GM21825 (cell line): ENCODE measurements around the gene SEMA6B.
"Not testable (repeated sequence)": the region's sequence is repeated elsewhere in the genome, so short reads cannot be mapped to it uniquely, and the experiment has no call there.

ENCODE experiments used
- ATAC-seq: cut with Tn5 transposase; IDR thresholded peaks from one replicate; pipeline ENCODE4 v1.9.1; 2021; ENCODE audit warnings: mild to moderate bottlenecking, moderate library complexity; ENCODE audit not compliant: unreplicated experiment

Gene SEMA6B

DNA sequence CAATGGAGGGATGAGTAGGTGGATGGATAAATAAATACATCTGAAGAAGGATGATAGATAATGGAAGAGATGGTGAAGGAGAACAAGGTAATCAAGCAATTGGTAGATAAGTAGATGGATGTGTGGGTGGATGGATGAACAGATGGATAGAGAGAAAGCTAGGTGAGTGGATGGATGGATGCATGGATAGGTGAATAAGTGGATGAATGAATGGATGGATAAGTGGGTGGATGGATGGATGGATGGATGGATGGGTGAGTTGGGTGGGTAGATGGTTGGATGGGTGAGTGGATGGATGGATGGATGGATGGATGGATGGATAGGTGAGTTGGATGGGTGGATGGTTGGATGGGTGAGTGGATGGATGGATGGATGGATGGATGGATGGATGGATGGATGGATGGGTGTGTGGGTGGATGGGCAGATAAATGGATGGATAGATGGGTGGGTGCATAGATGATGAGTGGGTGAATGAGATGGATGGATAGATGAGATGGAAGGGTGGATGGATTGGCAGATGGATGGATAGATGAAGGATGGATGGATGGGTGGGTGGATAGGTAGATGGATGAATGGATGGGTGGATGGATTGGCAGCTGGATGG is 6.3 kb downstream of the SEMA6B start:
- ATAC-seq: no peak

GRCh38 chr19:4552525-4552819 is 7.0 kb downstream of the SEMA6B start:
- no peak for ATAC-seq

GRCh38 chr19:4550479-4551050 is 8.9 kb downstream of the SEMA6B start:
- no peak for ATAC-seq

GRCh38 chr19:4550018-4550417 is 9.5 kb downstream of the SEMA6B start:
- no peak for ATAC-seq

DNA sequence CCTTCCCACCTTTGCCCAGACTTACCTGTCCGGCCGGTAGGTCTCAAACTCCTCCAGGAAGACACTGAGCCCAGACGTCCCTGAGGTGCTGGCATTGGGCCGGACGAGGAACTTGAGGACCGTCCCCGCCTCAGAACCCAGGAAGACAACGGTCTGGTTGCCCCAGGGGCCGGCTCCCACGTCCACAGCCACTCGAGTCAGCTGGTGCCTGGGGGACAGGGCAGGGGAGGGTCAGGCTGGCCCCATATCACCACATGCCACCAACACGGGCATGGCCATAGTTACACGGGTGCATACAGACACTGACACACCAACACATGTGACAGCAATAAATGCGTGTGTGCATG is 11.3 kb downstream of the SEMA6B start:
- no peak for ATAC-seq

- ATAC-seq: no peak
Measured at GRCh38 chr19:4547303-4548237, 11.9 kb downstream of the SEMA6B start.

- no peak for ATAC-seq
Measured at GRCh38 chr19:4543842-4544647, 15.4 kb downstream of the SEMA6B start.

GRCh38 chr19:4542896-4543841 is 16.3 kb downstream of the SEMA6B start:
- ATAC-seq: no peak

GRCh38 chr19:4541806-4542145 is 17.7 kb downstream of the SEMA6B start:
- ATAC-seq: not testable (repeated sequence)

GRCh38 chr19:4541114-4541805 is 18.2 kb downstream of the SEMA6B start:
- ATAC-seq: no peak

- no peak for ATAC-seq
Measured at GRCh38 chr19:4539693-4540581, 19.5 kb downstream of the SEMA6B start, which contains the start of gene LRG1. LRG1 (minus strand) TSS chr19:4540036; CDS start chr19:4540013, 23 bp downstream.

GRCh38 chr19:4539169-4539692 is 20.3 kb downstream of the SEMA6B start:
- no peak for ATAC-seq

DNA sequence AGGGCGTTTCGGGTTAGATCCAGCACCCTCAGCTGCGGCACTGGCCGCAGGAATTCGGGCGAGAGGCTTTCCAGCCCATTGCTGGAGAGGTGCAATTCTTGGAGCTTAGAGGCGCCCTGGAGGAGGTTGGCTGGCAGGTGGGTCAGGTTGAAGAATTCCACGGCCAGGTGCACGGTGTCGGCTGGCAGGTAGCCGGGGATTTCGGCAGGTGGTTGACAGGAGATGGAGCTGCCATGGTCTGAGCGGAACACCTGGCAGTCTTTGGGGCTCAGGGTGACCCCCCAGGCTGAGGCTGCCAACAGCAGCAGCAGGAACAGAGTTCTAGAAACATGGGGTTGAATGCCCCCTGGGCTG is 20.9 kb downstream of the SEMA6B start:
- ATAC-seq: no peak

GRCh38 chr19:4537953-4538600 is 21.4 kb downstream of the SEMA6B start:
- no peak for ATAC-seq

- no peak for ATAC-seq
Measured at GRCh38 chr19:4536798-4537197, 22.7 kb downstream of the SEMA6B start.

GRCh38 chr19:4534836-4535658 is 24.4 kb downstream of the SEMA6B start, which contains the start of gene PLIN5:
PLIN5 (minus strand) TSS chr19:4535224; CDS start chr19:4534074, 1,150 bp downstream.
- ATAC-seq: no peak

GRCh38 chr19:4533835-4534424 is 25.6 kb downstream of the SEMA6B start:
- no peak for ATAC-seq
